HG03280 (cell line): Measurements from ENCODE around the gene MRE11.

ENCODE experiments used
- ATAC-seq: cut with Tn5 transposase; IDR thresholded peaks from one replicate; pipeline ENCODE4 v1.9.1; 2021; ENCODE audit warnings: mild to moderate bottlenecking, moderate library complexity; ENCODE audit not compliant: unreplicated experiment

Gene MRE11

GRCh38 chr11:94493281-94494125 is at the start of gene MRE11, which contains the start of gene ANKRD49:
TSS of gene MRE11 (minus strand) at chr11:94493844. CDS start at chr11:94492801, 1,043 bp downstream.
TSS of gene ANKRD49 (plus strand) at chr11:94493984. CDS start at chr11:94496694, 2,710 bp downstream.
- peak; percentile 100 for ATAC-seq

- ATAC-seq: no peak
Measured at GRCh38 chr11:94539420-94539819, 45.8 kb upstream of the MRE11 start.

GRCh38 chr11:94537031-94537600 is 43.5 kb upstream of the MRE11 start:
- ATAC-seq: no peak

- ATAC-seq: no peak
Measured at GRCh38 chr11:94536386-94536785, 42.7 kb upstream of the MRE11 start.

GRCh38 chr11:94533696-94534630 is 40.3 kb upstream of the MRE11 start:
- no peak for ATAC-seq

GRCh38 chr11:94533206-94533605 is 39.6 kb upstream of the MRE11 start:
- no peak for ATAC-seq

- no peak for ATAC-seq
Measured at GRCh38 chr11:94532211-94532610, 38.6 kb upstream of the MRE11 start.

- no peak for ATAC-seq
Measured at GRCh38 chr11:94528551-94528950, 34.9 kb upstream of the MRE11 start.

GRCh38 chr11:94526645-94527438 is 33.2 kb upstream of the MRE11 start:
- no peak for ATAC-seq

- ATAC-seq: no peak
Measured at GRCh38 chr11:94525546-94526324, 32.1 kb upstream of the MRE11 start.

- ATAC-seq: no peak
Measured at GRCh38 chr11:94524341-94524740, 30.7 kb upstream of the MRE11 start.

- peak; percentile 52 for ATAC-seq
Measured at GRCh38 chr11:94521684-94522083, 28.0 kb upstream of the MRE11 start.

- no peak for ATAC-seq
Measured at GRCh38 chr11:94519478-94520084, 25.9 kb upstream of the MRE11 start.

- ATAC-seq: no peak
Measured at GRCh38 chr11:94518300-94518699, 24.7 kb upstream of the MRE11 start.

GRCh38 chr11:94516725-94517124 is 23.1 kb upstream of the MRE11 start:
- no peak for ATAC-seq

GRCh38 chr11:94515398-94515797 is 21.8 kb upstream of the MRE11 start:
- ATAC-seq: no peak

GRCh38 chr11:94513091-94513490 is 19.4 kb upstream of the MRE11 start:
- no peak for ATAC-seq

GRCh38 chr11:94511932-94512781 is 18.5 kb upstream of the MRE11 start, which contains the start of gene C11orf97:
TSS of gene C11orf97 (plus strand) at chr11:94512461. CDS start at chr11:94512529, 68 bp downstream.
- peak; percentile 75 for ATAC-seq
